Activated T-cell treated with anti-CD3 and anti-CD28 coated beads, Interleukin-2, amount 50 U/mL, for 4 hours (primary cell): ENCODE results near the gene MRPL57. TPM values are rescaled to one million over a fixed set of nuclear protein-coding genes. Genes with fewer than 3 reads are reported as not detected.
A peak's percentile ranks its signal among the peaks of the same experiment; 100 is the strongest.
"Not testable (repeated sequence)": the region's sequence is repeated elsewhere in the genome, so short reads cannot be mapped to it uniquely, and the experiment has no call there.

ENCODE experiments used
- ATAC-seq, 2 donors: fragments of 200-7000 bp; cut with Tn5 transposase; one replicate each; pipeline ENCODE4 v1.10.0; 2021
- DNase-seq: peaks from one replicate; pipeline ENCODE4 v3.0.0-alpha.2; 2020
- H3K27me3 Mint-ChIP-seq: one replicate; pipeline ENCODE4 v1.8.0; 2021; ENCODE audit warnings: low read depth, mixed read lengths
- H3K36me3 Mint-ChIP-seq: one replicate; pipeline ENCODE4 v1.8.0; 2022; ENCODE audit warnings: mixed read lengths; ENCODE audit not compliant: insufficient read depth
- H3K4me1 Mint-ChIP-seq: one replicate; pipeline ENCODE4 v1.8.0; 2021; ENCODE audit warnings: low read depth, mixed read lengths
- H3K4me3 Mint-ChIP-seq: one replicate; pipeline ENCODE4 v1.8.0; 2021; ENCODE audit warnings: mild to moderate bottlenecking, moderate library complexity, mixed read lengths
- H3K9me3 Mint-ChIP-seq: one replicate; pipeline ENCODE4 v1.8.0; 2021; ENCODE audit warnings: mixed read lengths
- total RNA-seq, 3 donors: library from RNA; stranded (reverse); gene quantifications; one replicate each; pipeline ENCODE4 v1.2.1, GENCODE V29; 2021

Gene MRPL57
- total RNA-seq: 10 to 100 TPM; 30.8 to 34.1 (median 32.0) TPM

DNA sequence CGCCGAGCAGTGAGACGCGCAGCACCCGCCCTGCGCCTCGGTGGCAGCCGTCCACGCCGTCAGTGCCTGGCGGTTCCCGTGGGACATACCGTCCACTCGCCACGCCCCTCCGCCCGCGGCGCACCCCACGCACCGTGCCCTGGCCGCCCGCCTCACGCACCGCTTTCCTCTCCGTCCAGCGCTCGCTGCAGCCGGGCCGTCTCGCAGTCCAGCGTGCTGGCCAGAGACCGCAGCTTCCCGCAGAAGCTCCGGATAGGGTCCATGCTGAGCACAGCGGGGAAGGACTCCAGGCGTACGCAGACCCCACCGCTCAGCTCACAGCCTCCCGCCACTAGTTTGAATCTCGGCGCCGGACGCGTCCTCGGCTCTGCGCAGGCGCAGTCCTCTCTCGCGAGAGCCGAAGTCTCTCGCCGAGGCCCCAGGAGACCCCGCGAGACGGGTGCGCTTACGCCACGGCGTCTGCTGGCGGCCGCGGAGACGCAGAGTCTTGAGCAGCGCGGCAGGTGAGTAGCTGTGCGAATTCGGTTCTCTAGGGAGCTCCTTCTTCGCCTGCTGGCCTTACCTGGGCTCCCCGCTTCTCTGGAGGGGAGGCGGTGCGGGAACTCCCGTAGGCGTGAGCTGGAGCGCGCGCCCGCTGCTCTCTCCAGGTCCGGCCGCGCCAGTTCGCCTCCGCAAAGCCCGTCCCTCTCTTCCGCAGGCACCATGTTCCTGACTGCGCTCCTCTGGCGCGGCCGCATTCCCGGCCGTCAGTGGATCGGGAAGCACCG, at the start of gene MRPL57, which contains the start of gene SKA3:
MRPL57 (plus strand) TSS at position 444 of the 767 bp plus-strand sequence; CDS start at position 703, 259 bp downstream.
SKA3 (minus strand) TSS at position 338 of the 767 bp plus-strand sequence; CDS start at position 263, 75 bp downstream.
- ATAC-seq (peak; percentile 96 to 97), DNase-seq (peak; percentile 90)
- H3K27me3 Mint-ChIP-seq: no peaks in the 10 kb centered on the region
- peaks cover 9% of the 10 kb centered on the region for H3K4me1 Mint-ChIP-seq
- peaks cover 2% of the 10 kb centered on the region for H3K36me3 Mint-ChIP-seq
- H3K9me3 Mint-ChIP-seq: no peaks in the 10 kb centered on the region
- peak within 1 kb of the TSS; percentile 95 for H3K4me3 Mint-ChIP-seq

DNA sequence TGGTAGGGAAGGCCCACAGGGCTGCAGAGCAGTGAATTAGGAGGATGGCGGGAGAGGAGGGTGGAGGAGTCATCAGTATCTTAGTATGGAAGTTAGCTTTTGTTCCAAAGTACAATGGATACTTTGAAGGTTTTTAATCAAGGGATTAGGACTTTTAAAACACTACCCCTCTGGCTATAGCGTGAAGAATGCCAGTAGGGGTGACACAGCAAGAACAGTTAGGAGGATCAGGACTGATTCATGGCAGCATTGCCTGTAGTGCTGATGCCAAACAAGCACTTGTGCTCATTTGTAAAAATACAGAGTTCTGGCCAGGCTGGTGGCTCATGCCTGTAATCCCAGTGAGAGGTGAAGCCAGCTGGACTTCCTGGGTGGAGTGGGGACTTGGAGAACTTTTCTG, 46.3 kb upstream of the MRPL57 start:
- H3K4me3 Mint-ChIP-seq: no peak overlapping the region
- H3K9me3 Mint-ChIP-seq: no peaks in the 10 kb centered on the region
- DNase-seq (no peak), ATAC-seq (no peak)
- no peaks in the 10 kb centered on the region for H3K4me1 Mint-ChIP-seq
- H3K36me3 Mint-ChIP-seq: no peaks in the 10 kb centered on the region
- peaks cover 5% of the 10 kb centered on the region for H3K27me3 Mint-ChIP-seq

DNA sequence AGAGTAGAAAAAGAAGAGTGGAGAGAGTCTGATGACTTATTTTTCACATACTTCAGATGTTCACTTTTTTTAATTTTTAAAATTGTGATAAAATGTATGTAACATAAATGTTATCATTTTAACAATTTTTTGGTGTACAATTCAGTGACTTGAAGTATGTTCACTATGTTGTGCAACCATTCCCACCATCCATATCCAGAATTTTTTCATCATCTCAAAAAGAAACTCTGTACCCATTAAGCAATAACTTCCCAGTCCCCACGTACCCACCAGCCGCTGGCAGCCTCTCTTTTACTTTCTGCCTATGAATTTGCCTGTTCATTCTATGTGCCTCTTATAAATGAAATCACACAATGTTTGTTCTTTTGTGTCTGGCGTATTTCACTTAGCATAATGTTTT, 43.4 kb upstream of the MRPL57 start:
- no peaks in the 10 kb centered on the region for H3K36me3 Mint-ChIP-seq
- no peaks in the 10 kb centered on the region for H3K9me3 Mint-ChIP-seq
- peaks cover 8% of the 10 kb centered on the region for H3K27me3 Mint-ChIP-seq
- ATAC-seq (no peak), DNase-seq (no peak)
- H3K4me1 Mint-ChIP-seq: no peaks in the 10 kb centered on the region
- no peak overlapping the region for H3K4me3 Mint-ChIP-seq

DNA sequence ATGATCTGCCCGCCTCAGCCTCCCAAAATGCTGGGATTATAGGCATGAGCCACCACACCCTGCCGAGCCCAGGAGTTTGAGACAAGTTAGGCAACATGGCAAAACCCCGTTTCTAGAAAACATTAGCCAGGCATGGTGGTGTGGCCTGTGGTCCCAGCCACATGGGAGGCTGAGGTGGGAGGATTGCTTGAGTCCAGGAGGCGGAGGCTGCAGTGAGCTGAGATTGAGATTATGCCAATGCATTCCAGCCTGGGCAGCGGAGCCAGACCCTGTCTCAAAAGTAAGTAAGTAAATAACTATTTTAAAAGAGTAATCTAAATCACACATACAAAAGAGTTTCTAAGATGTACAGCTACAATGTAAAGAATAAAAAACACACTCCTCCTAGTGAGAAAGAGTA, 42.0 kb upstream of the MRPL57 start:
- Mint-ChIP-seq H3K27me3 (peaks cover 12% of the 10 kb centered on the region), H3K9me3 (no peaks in the 10 kb centered on the region), H3K4me3 (no peak overlapping the region), H3K4me1 (peaks cover 1% of the 10 kb centered on the region), H3K36me3 (no peaks in the 10 kb centered on the region)
- DNase-seq (no peak), ATAC-seq (no peak)

DNA sequence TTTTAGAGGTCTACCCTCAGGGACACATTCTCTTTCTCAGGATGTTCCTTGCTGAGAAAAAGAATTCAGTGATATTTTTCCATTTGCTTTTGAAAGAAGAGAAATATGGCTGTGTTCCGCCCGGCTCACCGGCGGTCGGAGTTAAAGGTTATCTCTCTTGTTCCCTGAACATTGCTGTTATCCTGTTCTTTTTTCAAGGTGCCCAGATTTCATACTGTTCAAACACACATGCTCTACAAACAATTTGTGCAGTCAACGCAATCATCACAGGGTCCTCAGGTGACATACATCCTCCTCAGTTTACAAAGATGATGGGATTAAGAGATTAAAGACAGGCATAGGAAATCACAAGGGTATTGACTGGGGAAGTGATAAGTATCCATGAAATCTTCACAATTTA, 40.6 kb upstream of the MRPL57 start:
- H3K36me3 Mint-ChIP-seq, ATAC-seq, DNase-seq, H3K4me1 Mint-ChIP-seq, H3K4me3 Mint-ChIP-seq, H3K9me3 Mint-ChIP-seq: not testable (repeated sequence)
- H3K27me3 Mint-ChIP-seq: peaks cover 12% of the 10 kb centered on the region

DNA sequence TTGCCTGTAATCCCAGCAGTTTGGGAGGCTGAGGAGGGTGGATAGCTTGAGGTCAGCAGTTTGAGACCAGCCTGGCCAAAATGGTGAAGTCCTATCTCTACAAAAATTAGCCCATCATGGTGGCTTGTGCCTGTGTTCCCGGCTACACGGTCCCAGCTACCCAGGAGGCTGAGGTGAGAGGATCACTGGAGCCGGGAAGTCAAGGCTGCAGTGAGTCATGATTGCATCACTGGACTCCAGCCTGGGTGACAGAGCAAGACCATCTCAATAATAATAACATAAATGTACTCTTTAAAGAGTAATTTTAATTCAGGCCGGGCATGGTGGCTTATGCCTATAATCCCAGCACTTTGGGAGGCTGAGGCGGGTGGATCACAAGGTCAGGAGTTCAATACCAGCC, 38.8 kb upstream of the MRPL57 start:
- H3K4me3 Mint-ChIP-seq: no peak overlapping the region
- no peaks in the 10 kb centered on the region for H3K9me3 Mint-ChIP-seq
- H3K27me3 Mint-ChIP-seq: peaks cover 12% of the 10 kb centered on the region
- H3K4me1 Mint-ChIP-seq: peaks cover 14% of the 10 kb centered on the region
- peaks cover 4% of the 10 kb centered on the region for H3K36me3 Mint-ChIP-seq
- no peak for ATAC-seq
- DNase-seq: no peak

DNA sequence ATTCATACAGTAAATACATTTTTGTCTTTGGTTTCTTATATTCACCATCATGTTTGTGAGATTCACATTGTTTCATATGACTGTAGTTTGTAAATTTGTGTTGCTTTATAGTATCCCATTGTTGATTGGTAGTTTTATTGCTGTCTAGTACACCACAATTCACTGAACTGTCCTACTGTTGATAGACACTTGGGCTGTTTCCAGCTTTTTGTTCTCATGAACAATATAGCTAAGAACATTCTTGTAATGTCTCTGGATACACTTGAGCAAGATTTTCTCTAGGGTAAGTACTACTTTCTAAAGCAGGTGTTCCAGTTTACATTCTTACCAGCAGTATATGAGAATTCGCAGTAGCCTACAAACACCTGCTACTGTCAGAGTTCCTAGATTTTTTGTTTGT, 37.9 kb upstream of the MRPL57 start:
- peak overlapping the region; percentile 66 for H3K4me3 Mint-ChIP-seq
- H3K27me3 Mint-ChIP-seq: peaks cover 9% of the 10 kb centered on the region
- H3K9me3 Mint-ChIP-seq: no peaks in the 10 kb centered on the region
- DNase-seq (no peak), ATAC-seq (no peak)
- peaks cover 11% of the 10 kb centered on the region for H3K36me3 Mint-ChIP-seq
- H3K4me1 Mint-ChIP-seq: peaks cover 23% of the 10 kb centered on the region

DNA sequence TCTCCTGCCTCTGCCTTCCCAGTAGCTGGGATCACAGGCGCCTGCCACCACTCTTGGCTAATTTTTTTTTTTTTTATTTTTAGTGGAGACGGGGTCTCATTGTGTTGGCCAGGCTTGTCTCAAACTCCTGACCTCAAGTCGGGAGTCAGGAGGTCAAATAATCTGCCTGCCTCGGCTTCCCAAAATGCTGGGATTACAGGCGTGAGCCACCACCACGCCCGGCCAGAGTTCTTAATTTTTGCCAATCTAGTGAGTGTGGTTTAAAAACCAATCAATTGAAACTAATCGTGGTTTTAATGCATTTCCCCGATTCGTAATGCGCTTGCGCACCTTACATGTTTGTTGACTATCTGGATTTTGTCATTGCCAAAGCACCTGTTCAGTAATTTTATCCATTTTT, 37.1 kb upstream of the MRPL57 start:
- peaks cover 9% of the 10 kb centered on the region for H3K27me3 Mint-ChIP-seq
- ATAC-seq: no peak
- H3K9me3 Mint-ChIP-seq: no peaks in the 10 kb centered on the region
- peaks cover 14% of the 10 kb centered on the region for H3K36me3 Mint-ChIP-seq
- H3K4me3 Mint-ChIP-seq: peak overlapping the region; percentile 97
- DNase-seq: no peak
- peaks cover 26% of the 10 kb centered on the region for H3K4me1 Mint-ChIP-seq

DNA sequence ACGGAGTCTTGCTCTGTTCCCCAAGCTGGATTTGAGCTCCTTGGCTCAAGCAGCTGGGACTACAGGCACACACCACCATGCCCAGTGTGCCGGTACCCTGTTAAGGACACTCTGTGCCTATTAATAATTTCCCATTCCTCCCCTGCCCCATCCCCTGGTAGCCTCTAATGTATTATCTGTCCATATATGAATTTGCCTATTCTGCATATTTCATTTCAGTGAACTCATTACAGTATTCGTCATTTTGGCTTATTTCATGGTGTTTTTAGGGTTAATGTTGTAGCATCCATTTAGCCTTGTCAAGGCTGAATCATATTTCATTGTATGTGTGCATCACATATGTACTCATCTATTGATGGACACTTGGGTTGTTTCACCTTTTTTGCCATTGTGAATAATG, 33.7 kb upstream of the MRPL57 start:
- peaks cover 33% of the 10 kb centered on the region for H3K4me1 Mint-ChIP-seq
- DNase-seq (no peak), ATAC-seq (no peak)
- peaks cover 4% of the 10 kb centered on the region for H3K27me3 Mint-ChIP-seq
- peaks cover 23% of the 10 kb centered on the region for H3K36me3 Mint-ChIP-seq
- H3K9me3 Mint-ChIP-seq: no peaks in the 10 kb centered on the region
- H3K4me3 Mint-ChIP-seq: peak overlapping the region; percentile 80

DNA sequence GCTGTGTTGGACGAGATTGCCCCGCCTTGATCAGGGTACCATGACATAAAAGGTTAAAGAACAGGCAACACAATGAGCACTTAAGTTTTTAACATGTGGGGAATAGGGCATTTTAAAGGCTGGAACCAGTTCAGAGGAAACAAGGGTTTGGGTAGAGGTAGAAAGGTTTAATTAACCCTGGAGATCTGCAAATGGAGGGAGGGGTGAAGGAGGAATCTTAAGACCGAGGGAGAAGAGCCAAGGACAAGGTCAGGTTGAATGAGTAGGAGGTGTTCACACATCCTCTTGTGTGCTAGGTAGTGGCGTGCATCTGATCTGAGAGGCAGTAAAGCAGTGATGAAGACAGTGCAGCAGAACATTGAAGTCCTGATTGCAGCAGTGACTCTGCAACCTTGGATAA, 28.6 kb upstream of the MRPL57 start:
- peaks cover 23% of the 10 kb centered on the region for H3K36me3 Mint-ChIP-seq
- H3K4me3 Mint-ChIP-seq: no peak overlapping the region
- ATAC-seq (peak; percentile 12 to 17), DNase-seq (no peak)
- no peaks in the 10 kb centered on the region for H3K9me3 Mint-ChIP-seq
- no peaks in the 10 kb centered on the region for H3K27me3 Mint-ChIP-seq
- peaks cover 17% of the 10 kb centered on the region for H3K4me1 Mint-ChIP-seq

DNA sequence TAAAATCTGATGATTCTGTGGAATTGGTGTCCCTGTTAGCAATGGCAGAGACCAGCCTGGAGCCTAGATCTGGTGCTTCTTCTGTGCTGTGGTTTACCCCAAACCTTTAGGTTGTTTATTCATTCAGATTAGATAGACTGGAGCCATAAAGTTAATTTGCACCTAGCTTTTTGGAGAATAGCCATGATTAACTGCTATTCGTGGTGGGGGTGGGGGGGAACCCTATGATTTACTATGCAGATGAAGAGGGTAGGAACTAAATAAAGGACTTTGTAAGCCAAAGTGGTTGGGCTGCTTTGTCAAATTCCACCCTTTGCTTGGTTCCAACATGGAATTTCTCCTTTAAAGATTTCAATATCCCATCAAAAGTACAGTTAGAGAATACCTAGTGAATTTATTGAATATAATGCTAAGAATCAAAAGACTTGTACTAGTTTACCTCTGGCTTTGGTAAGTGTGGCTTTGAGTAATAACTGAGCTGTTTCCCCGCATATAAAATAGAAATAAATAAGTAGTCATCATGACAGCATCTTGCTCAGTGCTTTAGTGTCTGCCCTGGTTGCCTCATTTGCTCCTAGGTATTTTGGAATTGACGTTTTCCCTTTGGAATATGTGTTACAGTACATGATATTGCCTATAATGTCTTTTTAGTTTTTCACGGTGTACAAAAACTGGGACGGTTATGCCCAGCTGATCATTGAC, 27.8 kb upstream of the MRPL57 start:
- H3K4me3 Mint-ChIP-seq: no peak overlapping the region
- peaks cover 9% of the 10 kb centered on the region for H3K4me1 Mint-ChIP-seq
- DNase-seq (no peak), ATAC-seq (peak in 1 of 2 donors; percentile 26)
- no peaks in the 10 kb centered on the region for H3K9me3 Mint-ChIP-seq
- H3K27me3 Mint-ChIP-seq: no peaks in the 10 kb centered on the region
- H3K36me3 Mint-ChIP-seq: peaks cover 17% of the 10 kb centered on the region

DNA sequence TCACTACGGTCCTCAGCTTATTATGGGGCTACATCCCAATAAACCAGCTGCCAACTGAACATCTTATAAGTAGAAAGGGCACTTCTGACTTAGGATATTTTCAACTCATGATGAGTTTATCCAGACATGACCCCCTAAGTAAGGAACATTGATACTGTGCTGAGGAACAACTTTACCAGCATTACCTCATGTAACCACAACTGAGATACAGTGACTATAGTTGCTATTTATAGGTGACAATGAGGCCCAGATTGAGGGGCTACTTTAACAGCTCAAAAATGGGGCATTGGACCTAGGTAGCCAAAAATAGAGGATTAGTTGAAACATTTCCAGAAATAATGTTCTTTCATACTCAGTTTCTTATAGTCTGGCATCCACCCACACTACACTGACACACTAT, 26.9 kb upstream of the MRPL57 start:
- Mint-ChIP-seq H3K27me3 (no peaks in the 10 kb centered on the region), H3K4me3 (no peak overlapping the region), H3K4me1 (peaks cover 5% of the 10 kb centered on the region), H3K36me3 (peaks cover 13% of the 10 kb centered on the region), H3K9me3 (no peaks in the 10 kb centered on the region)
- peak; percentile 28 to 58 for ATAC-seq
- no peak for DNase-seq

DNA sequence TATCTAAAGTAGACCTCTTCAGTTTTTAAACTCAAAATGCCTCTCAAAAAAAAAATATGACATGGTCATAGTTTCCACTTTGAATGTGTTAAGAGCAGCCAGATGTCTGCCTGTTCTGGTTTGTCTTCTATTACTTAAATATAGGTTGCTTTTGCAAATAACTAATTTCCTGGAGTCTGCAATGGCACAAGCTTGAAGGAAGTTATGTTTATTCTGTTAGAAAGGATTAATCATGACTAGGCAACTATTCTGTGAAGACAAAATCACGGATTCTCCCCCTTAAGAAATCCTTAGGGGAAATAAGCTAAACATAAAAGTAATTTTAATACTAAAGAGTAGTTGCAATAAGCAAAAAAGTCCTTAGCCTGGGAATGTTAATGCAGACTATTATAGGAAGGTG, 26.4 kb upstream of the MRPL57 start:
- ATAC-seq: no peak
- H3K4me1 Mint-ChIP-seq: peaks cover under 1% of the 10 kb centered on the region

DNA sequence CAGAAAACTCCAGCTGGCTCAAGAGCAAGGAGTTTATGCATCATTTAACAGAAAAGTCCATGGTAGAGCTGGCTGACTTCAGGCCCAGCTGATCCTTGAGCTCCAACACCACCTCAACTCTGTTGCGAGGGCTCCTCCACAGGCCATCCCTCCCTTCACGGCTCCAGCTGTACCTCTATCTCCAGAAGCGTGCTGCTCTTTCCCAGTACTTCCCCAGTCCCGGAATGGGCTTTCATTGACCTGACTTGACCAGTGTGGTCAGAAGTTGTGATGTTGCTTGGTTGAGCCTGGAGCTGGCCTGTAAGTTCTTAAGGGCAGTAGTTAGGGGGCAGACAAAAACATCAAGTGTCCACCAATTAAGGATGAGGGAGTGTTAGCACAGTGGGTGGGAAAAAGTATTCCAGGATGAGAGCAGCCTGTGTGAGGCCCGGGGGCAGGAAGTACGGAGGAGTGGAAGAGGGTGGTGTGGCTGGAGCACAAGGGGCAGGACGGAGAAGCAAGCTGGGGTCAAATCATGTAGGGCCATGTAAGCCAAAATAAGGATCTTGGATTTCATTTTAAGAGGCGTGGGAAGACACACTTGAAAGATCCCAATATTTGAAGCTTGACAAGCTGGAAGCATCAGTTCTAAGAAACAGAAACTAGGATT, 24.1 kb upstream of the MRPL57 start:
- Mint-ChIP-seq H3K4me1 (no peaks in the 10 kb centered on the region), H3K27me3 (no peaks in the 10 kb centered on the region), H3K4me3 (no peak overlapping the region), H3K9me3 (no peaks in the 10 kb centered on the region), H3K36me3 (peaks cover 10% of the 10 kb centered on the region)
- ATAC-seq (no peak), DNase-seq (no peak)

More for the DNA sequence above, 26.4 kb upstream of the MRPL57 start:
- Mint-ChIP-seq H3K36me3 (peaks cover 13% of the 10 kb centered on the region), H3K27me3 (no peaks in the 10 kb centered on the region), H3K4me3 (no peak overlapping the region), H3K9me3 (no peaks in the 10 kb centered on the region)
- no peak for DNase-seq
